Measurements from ENCODE around the gene RXFP2. TPM values are rescaled to one million over a fixed set of nuclear protein-coding genes. Genes with fewer than 3 reads are reported as not detected.
A peak's percentile ranks its signal among the peaks of the same experiment; 100 is the strongest.

RXFP2 gene
- total and polyA plus RNA-seq, 12 donors = 0.01 TPM; not detected in 11

DNA sequence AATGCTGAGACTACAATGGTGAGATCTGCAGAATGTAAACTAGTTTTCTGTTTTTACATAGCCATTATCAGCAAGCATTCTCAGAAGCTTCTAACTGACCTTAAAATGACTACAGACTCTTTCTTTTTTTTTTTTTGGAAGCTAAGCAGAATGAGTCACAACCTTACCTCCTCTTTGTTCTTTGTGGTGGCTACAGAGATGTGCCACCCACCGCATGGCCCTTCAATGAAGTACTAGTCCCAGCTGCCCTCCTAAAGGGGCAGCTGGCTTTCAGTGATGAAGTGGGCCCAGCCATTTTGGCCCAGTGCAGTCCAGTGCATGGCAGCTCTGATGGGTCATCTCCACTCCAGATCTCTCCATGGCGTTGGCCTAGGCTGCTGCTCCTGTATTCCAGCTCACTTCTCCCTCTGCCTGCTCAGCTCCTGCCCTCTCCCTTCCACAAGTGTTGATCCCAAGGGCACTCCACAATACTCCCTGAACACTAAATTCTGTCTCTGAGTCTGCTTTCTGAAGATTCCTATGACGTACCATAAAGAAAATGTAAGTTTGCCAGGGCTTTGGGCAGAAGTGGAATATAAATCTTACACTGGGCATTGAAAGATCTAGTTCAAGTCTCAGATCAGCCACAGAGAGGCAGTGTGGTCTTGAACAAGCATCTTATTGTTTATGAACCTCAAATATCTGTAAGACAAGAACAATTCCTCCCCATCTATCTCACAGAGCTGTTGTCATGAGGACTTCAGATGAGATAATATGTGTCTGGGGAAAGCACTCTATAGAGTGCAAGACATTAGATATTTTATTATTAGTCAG lies 85.6 kb downstream of the RXFP2 start:
- H3K27ac ChIP-seq = no peak overlapping the region
- H3K4me3 ChIP-seq = no peak overlapping the region
- peak in 7 of 9 donors; percentile 37 to 69 (median 58) for TF ChIP-seq CTCF (IDR thresholded peaks at IDR 0.05)
- intact Hi-C loops (cut with DNase I) = loop anchor here in 9 of 10 donors (2.0 to 10.0 kb wide), 5 partner anchors 200 to 760 kb away; partner anchors contain the start of genes BRCA2 (in 5 of the 9), ZAR1L (in 5 of the 9) and PDS5B (in 1 of the 9)
- H3K4me1 ChIP-seq = peaks cover 0 to 17% (median 0%) of the 10 kb centered on the region in 9 donors
- H3K9me3 ChIP-seq = no peaks in the 10 kb centered on the region
- DNase-seq (peak in 1 of 2 donors; percentile 37), ATAC-seq (peak; percentile 60 to 79 (median 70))
- H3K27me3 ChIP-seq = no peaks in the 10 kb centered on the region
- WGBS, 2 donors = 84 to 92% methylated on average over 3 of the region's 3 CpGs
- no peaks in the 10 kb centered on the region for H3K36me3 ChIP-seq

DNA sequence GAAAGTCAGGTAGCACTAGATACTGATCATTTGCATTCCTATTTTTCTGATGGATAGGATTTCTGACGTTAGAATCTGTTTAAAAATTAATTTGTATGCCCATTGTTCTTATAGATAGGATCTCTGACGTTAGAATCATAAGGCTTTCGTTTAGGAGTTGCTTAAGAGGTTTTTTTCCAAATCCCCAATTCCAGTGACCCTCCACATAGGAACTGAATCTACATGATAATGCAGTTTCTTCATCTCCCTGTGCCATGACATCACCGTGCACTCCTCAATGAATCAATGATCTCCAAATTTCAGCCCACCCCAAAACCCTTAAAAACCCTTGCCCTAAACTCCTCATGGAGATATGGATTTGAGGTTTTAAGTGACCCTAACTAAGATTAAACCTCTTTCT lies 87.2 kb downstream of the RXFP2 start:
- H3K27ac ChIP-seq = no peak overlapping the region
- TF ChIP-seq CTCF (IDR thresholded peaks at IDR 0.05) = no peak
- H3K4me1 ChIP-seq = peaks cover 0 to 17% (median 0%) of the 10 kb centered on the region in 9 donors
- DNase-seq (no peak), ATAC-seq (no peak)
- WGBS, 2 donors = 87 to 94% methylated on average over 4 of the region's 4 CpGs
- H3K36me3 ChIP-seq = no peaks in the 10 kb centered on the region
- no peaks in the 10 kb centered on the region for H3K27me3 ChIP-seq
- intact Hi-C loops (cut with DNase I) = loop anchor here in 9 of 10 donors (5.0 to 10.0 kb wide), 4 partner anchors 198 to 758 kb away; partner anchors contain the start of genes BRCA2 (in 5 of the 9), ZAR1L (in 5 of the 9) and PDS5B (in 1 of the 9)
- no peak overlapping the region for H3K4me3 ChIP-seq
- H3K9me3 ChIP-seq = no peaks in the 10 kb centered on the region

- intact Hi-C loops (cut with DNase I) = loop anchor here in 9 of 10 donors (5.0 to 10.0 kb wide), 4 partner anchors 197 to 757 kb away; partner anchors contain the start of genes BRCA2 (in 5 of the 9), ZAR1L (in 5 of the 9) and PDS5B (in 1 of the 9)
- Histone ChIP-seq H3K36me3 (no peaks in the 10 kb centered on the region), H3K27ac (peak overlapping the region in 2 of 10 donors; percentile 0 to 14), H3K4me3 (no peak overlapping the region), H3K4me1 (peaks cover 0 to 17% (median 0%) of the 10 kb centered on the region in 9 donors), H3K27me3 (no peaks in the 10 kb centered on the region), H3K9me3 (no peaks in the 10 kb centered on the region)
- WGBS, 2 donors = 17 to 37% methylated on average over 5 of the region's 5 CpGs
- no peak for TF ChIP-seq CTCF (IDR thresholded peaks at IDR 0.05)
- peak in 4 of 8 donors; percentile 29 to 71 (median 64) for ATAC-seq
- DNase-seq = no peak
Measured at GRCh38 chr13:31827707-31828106, 88.4 kb downstream of the RXFP2 start.

DNA sequence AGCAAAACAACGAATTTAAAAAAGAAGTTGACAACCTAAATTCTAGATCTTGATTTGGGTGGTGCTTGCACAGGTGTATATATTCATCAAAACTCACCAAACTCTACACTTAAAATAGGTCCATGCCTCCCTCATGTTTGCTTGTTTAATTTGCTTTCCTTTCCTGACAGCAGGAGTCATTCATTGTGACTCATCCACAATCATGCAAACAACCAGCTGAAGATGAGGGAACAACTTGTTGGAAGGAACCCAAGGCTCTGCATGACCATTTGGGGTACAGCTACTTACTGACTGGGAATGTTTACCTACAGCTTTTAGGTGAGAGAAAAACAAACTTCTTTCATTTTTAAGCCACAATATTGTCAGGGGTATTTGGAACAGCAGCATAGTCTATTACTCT lies 96.6 kb downstream of the RXFP2 start:
- 85 to 96% methylated on average over 1 of the region's 1 CpG for WGBS, 2 donors
- intact Hi-C loops (cut with DNase I) = loop anchor here in 1 of 10 donors (5.0 kb wide), 1 partner anchor 401 kb away; no protein-coding TSS in a partner anchor

More for the DNA sequence above, 96.6 kb downstream of the RXFP2 start:
- H3K27ac ChIP-seq = no peak overlapping the region
- no peak for ATAC-seq
- no peaks in the 10 kb centered on the region for H3K4me1 ChIP-seq
- no peak overlapping the region for H3K4me3 ChIP-seq
- no peak for TF ChIP-seq CTCF (IDR thresholded peaks at IDR 0.05)
- H3K9me3 ChIP-seq = no peaks in the 10 kb centered on the region
- DNase-seq = no peak
- H3K36me3 ChIP-seq = no peaks in the 10 kb centered on the region
- H3K27me3 ChIP-seq = no peaks in the 10 kb centered on the region

Measured in heart right ventricle (tissue), 16 donors.